K562 (cell line): ENCODE results near the gene ZNF273. TPM values are rescaled to one million over a fixed set of nuclear protein-coding genes. Genes with fewer than 3 reads are reported as not detected.

ENCODE experiments used
- polyA plus RNA-seq, 8 experiments: library from polyadenylated mRNA; depleted of rRNA in 4 of 8; stranded (reverse) in 5 of 8; unstranded in 3 of 8; fragments of >200 nt; fragmentation: Nextera tagmentation in 2 of 8; fragmentation: Illumina TruSeq in 1 of 8; extraction: Ambion mirVana in 2 of 8; extraction: Trizol in 1 of 8; gene quantifications; 2 replicates each; pipeline versions ENCODE4 v1.2.1 to v1.2.3, GENCODE V29; 2011 to 2014; ENCODE audit warnings: inconsistent platforms in 1 of 8, missing spikeins in 1 of 8
- total RNA-seq, 7 experiments: library from RNA; depleted of rRNA in 6 of 7; stranded (reverse); fragments of >200 nt in 6 of 7; fragmentation: Illumina TruSeq in 2 of 7; extraction: Trizol in 2 of 7; gene quantifications; 2 replicates each; pipeline versions ENCODE4 v1.2.1 to v1.2.3, GENCODE V29; 2011 to 2021; ENCODE audit warnings: low replicate concordance in 1 of 7
- TF ChIP-seq, protein P1 (sequence below): fragments of 450-650 bp; IDR thresholded peaks from 2 replicates; pipeline ENCODE4 v1.6.1; 2016; ENCODE audit warnings: mild to moderate bottlenecking
- TF ChIP-seq, protein P2 (sequence below), 2 experiments: fragments of 450-650 bp; conservative IDR thresholded peaks; 2 replicates each; pipeline ENCODE4 v1.6.1; 2017; ENCODE audit warnings: mild to moderate bottlenecking in 2 of 2, moderate library complexity in 2 of 2

ZNF273 gene
- total and polyA plus RNA-seq, 9 of the 15 experiments (the other 6 are each of a cell fraction or from before 2014, with no cell fraction given): 13.3 to 37.0 (median 20.7) TPM

DNA sequence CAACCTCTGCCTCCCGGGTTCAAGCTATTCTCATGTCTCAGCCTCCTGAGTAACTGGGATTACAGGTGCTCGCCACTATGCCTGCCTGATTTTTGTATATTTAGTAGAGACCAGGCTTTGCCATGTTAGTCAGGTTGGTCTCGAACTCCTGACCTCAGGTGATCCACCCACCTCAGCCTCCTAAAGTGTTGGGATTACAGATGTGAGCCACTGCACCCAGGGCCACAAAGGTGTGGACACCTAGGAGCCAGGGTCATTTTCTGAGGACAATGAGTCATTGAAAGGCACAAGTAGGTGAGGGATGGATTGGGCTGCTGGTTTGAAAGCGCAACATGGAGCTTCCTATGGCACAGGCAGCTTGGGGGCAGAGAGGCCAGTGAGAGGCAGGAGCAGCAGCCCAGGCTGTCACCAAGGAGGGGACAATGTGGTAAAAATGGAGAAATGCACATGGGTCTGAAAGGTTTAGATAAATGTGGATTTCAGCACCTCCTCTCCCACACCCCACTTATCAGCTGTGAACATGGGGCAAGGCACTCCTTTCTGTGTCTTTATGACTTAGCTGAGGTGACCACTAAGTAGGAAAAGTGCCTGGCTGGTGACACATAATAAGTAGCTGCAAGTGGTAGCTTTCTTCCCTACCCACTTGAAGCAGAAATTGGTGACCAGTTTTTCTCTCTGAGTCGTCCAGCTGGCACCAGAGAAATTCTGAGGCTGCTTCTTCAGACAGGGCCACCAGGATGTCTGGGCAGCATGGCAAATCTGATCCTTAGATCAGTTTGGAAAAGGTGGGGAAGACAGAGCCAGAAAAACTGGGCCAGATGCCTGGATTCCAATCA, 41.8 kb downstream of the ZNF273 start (continued):
- TF ChIP-seq, protein P1, sequence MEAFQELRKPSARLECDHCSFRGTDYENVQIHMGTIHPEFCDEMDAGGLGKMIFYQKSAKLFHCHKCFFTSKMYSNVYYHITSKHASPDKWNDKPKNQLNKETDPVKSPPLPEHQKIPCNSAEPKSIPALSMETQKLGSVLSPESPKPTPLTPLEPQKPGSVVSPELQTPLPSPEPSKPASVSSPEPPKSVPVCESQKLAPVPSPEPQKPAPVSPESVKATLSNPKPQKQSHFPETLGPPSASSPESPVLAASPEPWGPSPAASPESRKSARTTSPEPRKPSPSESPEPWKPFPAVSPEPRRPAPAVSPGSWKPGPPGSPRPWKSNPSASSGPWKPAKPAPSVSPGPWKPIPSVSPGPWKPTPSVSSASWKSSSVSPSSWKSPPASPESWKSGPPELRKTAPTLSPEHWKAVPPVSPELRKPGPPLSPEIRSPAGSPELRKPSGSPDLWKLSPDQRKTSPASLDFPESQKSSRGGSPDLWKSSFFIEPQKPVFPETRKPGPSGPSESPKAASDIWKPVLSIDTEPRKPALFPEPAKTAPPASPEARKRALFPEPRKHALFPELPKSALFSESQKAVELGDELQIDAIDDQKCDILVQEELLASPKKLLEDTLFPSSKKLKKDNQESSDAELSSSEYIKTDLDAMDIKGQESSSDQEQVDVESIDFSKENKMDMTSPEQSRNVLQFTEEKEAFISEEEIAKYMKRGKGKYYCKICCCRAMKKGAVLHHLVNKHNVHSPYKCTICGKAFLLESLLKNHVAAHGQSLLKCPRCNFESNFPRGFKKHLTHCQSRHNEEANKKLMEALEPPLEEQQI: peak; percentile 86
- TF ChIP-seq, protein P2, sequence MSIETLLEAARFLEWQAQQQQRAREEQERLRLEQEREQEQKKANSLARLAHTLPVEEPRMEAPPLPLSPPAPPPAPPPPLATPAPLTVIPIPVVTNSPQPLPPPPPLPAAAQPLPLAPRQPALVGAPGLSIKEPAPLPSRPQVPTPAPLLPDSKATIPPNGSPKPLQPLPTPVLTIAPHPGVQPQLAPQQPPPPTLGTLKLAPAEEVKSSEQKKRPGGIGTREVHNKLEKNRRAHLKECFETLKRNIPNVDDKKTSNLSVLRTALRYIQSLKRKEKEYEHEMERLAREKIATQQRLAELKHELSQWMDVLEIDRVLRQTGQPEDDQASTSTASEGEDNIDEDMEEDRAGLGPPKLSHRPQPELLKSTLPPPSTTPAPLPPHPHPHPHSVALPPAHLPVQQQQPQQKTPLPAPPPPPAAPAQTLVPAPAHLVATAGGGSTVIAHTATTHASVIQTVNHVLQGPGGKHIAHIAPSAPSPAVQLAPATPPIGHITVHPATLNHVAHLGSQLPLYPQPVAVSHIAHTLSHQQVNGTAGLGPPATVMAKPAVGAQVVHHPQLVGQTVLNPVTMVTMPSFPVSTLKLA (conservative IDR thresholded peaks at IDR 0.05): peak; percentile 53 to 69
- TF ChIP-seq, all 486 proteins: peak for 93; not testable (repeated sequence) for 393
